OCI-LY3 (cell line): ENCODE results near the gene BCL6B.

Experiments used
- CTCF ChIP-seq: fragments of 200-600, 300-600 bp; sonication (generic); IDR thresholded peaks from 2 replicates; pipeline ENCODE4 v1.5.1; 2014; ENCODE audit warnings: antibody characterized with exemption, low read length, low read depth
- EZH2phosphoT487 ChIP-seq: fragments of 200-600 bp; shearing (Covaris generic); IDR thresholded peaks from 2 replicates; pipeline ENCODE4 v1.6.1; 2018; ENCODE audit warnings: antibody characterized with exemption, mixed run types, low read depth

DNA sequence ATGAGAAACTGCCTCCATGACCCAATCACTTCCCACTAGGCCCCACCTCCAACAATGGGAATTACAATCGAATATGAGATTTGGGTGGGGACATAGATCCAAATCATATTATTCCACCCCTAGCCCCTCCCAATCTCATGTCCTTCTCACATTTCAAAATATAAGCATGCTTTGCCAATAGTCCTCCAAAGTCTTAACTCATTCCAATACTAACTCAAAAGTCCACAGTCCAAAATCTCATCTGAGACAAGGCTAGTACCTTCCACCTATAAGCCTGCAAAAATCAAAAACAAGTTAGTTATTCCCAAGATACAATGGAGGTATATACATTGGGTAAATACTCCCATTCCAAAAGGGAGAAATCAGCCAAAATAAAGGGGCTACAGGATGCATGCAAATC, 44.3 kb downstream of the BCL6B start:
- no peak for TF ChIP-seq CTCF
- TF ChIP-seq EZH2phosphoT487, result no peak
